GM21619 (cell line): Measurements from ENCODE around the gene STXBP1.

Source experiments
- ATAC-seq: cut with Tn5 transposase; IDR thresholded peaks from one replicate; pipeline ENCODE4 v1.9.1; 2021; ENCODE audit not compliant: unreplicated experiment

Gene STXBP1

DNA sequence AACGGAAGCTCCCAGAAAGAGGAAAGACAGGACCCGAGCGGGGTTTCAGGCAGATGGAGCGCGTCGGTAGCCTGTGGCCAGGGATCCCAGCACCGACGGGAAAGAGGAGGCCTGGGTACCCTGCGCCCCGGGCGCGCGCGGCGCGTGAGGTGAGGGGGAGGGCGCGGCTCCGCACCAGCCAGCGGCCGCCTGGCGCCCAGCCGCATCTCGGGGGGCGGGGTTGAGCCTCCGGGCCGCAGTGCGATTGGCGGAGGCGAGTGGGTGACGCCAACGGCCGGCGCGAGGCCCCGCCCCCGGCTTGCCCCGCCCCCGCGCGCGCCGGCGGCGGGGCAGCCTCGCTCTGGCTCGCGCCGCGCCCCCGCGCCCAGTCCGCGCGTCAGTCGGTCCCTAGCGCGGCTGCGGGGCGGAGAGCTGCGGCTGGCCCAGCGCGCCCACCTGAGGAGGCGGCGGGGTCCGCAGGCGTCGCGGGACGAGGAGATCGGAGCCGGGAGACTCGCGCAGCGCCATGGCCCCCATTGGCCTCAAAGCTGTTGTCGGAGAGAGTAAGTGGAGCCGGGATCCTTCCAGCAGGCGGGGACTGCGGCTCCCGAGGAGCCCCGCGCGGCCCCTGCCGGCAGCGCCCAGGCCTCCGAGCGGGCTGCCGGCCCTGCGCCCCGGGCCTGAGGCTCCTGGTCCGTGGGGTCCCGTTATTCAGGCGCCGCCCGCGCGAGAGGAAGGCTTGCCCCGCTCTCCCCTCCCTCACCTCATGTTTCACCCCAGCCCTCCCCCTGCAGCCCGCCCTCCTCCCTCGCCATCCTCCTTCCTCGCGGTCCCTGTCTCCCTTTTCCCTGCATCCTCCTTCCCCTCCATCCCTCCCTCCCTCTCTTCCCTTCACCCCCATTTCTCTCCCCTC, at the start of gene STXBP1:
STXBP1 (plus strand) TSS at position 379 of the 892 bp plus-strand sequence; CDS start at position 506, 127 bp downstream.
- peak; percentile 80 for ATAC-seq

DNA sequence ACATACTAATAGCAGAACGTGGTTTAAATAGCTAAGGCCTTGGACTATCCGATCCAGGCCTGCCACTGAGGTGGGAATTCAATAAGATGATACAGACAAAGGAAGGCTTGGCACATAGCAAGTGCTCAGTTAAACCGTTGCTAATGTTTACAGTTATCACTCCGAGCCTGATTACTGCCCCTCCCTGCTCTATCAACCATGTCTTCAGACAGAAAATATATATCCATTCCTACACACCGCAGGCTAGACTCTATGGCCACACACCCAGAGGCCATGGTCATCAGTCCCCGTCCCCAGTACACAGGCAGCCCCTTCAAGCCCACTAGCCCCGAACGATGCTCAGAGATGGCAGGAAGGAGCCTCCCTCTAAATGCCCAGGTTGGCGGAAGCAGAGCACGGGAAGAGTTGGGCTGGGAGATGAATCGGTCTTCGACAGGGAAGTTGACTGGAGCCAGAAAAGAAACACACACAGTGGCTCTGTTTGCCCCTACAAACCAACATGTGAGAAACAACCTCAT, 49.7 kb upstream of the STXBP1 start:
- ATAC-seq = no peak

GRCh38 chr9:127562841-127563401, 49.2 kb upstream of the STXBP1 start:
- ATAC-seq = no peak

DNA sequence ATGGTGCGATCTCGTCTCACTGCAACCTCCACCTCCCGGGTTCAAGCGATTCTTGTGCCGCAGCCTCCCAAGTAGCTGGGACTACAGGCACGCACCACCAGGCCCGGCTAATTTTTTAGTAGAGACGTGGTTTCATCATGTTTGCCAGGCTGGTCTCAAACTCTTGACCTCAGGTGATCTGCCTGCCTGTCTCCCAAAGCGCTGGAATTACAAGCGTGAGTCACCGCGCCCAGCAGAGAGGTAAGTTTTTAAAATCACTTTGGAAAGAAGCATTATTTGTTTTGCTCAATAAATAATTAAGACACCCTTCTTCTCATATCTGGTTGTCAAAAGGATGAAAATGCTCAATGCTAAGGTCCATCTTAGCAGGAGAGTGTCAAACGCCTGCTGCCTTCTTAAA, 48.5 kb upstream of the STXBP1 start:
- ATAC-seq = no peak

- ATAC-seq = no peak
These were observed 46.8 kb upstream of the STXBP1 start for GRCh38 chr9:127565231-127565630.

- no peak for ATAC-seq
These were observed 45.6 kb upstream of the STXBP1 start for GRCh38 chr9:127566351-127567001.

DNA sequence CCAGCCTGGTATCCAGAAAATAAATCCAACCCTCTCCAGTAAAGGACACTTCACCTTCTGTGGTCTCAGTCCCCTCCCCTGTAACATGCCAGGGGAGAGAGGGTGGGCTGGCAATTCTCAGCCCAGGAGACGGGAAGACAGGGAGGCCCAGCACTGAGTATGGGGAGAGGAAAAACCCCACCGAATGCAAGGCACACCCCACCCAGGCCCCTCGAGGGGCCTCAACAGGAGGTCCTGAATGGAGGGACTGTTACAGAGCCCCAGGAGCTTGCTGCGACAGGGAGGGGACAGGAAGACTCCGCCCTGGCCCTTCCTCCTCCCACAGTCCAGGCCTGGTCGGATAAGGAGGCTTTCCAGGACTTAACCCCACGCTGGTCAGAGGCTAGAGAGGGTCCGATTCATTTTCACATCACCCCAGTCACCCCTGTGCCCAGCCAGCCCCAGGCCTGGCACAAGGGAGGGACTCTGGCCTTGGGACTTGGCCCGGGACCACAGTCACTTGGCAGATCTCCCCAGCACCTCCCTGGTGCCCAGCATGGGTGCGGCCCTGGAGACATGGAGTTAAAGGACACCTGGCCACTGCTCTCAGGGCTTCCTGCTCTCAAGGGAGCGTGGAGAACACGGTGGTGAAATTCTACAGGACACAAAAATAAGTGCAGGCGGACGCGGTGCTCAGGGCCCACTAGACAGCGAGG, 44.9 kb upstream of the STXBP1 start:
- ATAC-seq = no peak

DNA sequence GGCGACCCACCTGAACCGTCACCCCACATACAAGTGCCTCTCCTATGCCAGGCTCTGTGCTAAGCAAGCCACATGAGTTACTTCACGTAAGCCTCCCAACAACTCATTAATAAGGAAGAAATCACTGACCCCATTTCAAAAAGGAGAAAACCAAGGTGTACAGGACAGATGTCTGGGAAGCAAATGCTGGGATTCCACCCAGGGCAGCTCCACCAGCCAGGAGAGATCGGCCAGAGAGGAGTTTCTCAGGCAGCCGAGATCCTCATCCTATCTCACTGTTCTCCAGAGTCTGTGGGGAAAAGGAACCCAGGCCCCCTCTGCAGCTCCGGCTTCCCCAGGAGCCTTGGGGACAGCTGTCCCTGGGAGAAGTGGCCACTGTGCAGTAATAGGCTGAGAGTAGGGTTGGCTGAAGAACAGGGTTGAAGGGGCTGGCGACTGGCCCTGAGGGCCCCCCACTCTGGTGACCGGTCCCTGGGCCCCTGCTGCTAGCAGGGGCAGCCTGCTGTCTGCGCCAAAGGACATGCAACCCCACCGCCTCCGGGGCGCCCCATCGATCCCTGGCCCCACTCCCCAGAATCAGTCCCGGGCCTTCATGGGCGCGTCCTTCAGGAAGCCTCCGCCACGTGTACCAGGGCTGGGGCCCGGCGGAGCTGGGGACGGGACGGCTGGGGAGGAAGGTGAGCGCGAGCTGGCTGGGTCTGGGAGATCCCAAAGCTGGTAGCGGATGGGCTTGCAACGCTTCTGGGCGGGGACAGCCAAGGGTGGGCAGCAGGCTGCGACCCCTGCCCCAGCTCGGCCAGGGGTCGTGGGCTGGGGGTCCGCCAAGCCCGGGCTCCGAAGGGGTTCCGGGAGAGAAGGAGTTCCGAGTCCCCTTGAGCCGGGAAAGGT, 44.1 kb upstream of the STXBP1 start:
- no peak for ATAC-seq

DNA sequence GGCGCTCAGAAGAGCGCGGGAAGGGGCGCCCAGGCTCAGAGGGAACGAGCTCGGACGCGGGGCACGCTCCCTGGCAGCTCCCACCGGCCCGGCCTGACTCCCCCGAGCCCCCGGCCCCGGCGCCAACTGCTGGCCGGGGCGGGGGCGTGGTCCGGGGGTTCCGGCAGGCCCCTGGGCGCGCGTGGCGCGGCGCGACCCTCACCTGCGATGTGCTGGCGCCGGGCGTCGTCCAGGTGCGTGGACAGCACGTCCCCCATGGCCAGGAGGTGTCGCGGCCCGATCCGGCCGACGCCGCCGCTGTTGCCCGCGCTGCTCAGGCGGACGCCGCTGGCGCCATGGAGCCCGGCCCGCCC, 43.5 kb upstream of the STXBP1 start:
- peak; percentile 26 for ATAC-seq

DNA sequence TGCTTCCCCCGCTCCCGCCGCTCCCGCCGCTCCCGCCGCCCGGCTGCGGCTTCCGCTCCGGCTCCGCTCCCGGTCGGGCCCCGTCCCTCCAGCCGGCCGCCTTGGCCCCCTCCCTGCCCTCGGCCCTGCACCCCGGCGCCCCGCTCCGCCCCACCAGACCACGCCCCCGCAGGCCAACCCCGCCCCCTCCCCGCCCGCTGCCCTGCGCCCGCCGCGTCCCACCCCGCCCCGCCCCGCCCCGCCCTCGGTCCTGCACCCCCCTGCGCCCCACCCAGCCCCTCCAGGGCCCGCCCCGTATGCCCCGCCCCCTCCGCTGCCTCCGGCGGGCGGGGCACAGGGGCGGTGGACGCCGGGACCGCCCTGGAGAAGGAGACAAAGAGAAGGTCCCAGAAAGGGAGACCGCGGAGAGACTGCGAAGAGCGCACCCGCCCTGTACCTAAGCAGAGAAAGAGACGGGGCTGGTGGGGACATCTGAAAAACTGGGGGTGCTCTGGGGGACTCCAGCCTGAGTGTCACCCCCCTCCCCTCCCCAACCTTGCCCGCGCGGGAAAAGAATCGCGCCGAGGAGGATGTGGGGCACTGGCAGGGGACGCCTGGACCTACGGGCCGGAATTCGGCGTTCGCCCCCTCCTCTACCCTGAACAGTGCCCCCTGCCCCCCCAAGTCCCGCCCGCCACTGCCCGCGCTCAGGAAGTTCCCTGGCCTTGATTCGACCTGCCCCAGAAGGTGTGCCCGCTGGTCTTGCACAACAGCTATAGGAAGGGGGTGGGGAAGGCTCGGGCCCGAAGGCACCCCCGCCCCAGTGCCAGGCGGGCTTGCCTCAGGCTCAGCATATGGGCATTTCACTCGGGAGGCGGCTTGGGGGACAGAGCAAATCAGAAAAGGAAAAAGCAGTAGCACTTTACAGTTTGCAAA, 42.8 kb upstream of the STXBP1 start:
- ATAC-seq = peak; percentile 51

DNA sequence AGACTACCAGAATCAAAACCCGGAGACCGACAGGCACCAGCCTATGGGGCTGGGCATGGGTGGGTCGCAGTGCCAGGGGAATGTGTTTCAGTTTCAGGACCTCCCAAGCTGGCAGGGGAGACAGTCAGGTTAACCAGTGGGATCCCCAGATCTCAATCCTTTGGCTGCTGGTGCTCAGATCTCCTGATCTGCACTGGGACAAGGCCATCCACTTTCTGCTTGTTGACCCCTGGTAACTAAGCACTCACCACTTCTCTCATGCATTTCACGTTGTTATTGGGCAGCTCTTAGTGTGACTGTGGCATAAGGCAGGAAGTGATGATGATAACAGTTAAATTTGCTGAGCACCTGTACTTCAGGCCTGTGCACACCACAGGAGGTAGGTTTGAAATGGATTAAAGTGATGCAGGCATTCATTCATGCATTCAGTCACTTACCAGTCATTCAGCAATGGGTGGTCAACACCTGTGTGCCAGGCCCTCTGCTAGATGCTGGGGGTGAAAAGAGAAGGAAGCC, 42.1 kb upstream of the STXBP1 start:
- no peak for ATAC-seq

- no peak for ATAC-seq
These were observed 41.5 kb upstream of the STXBP1 start for GRCh38 chr9:127570533-127571111.

- no peak for ATAC-seq
These were observed 40.1 kb upstream of the STXBP1 start for GRCh38 chr9:127571971-127572370.

GRCh38 chr9:127572961-127573721, 38.9 kb upstream of the STXBP1 start:
- ATAC-seq = no peak

DNA sequence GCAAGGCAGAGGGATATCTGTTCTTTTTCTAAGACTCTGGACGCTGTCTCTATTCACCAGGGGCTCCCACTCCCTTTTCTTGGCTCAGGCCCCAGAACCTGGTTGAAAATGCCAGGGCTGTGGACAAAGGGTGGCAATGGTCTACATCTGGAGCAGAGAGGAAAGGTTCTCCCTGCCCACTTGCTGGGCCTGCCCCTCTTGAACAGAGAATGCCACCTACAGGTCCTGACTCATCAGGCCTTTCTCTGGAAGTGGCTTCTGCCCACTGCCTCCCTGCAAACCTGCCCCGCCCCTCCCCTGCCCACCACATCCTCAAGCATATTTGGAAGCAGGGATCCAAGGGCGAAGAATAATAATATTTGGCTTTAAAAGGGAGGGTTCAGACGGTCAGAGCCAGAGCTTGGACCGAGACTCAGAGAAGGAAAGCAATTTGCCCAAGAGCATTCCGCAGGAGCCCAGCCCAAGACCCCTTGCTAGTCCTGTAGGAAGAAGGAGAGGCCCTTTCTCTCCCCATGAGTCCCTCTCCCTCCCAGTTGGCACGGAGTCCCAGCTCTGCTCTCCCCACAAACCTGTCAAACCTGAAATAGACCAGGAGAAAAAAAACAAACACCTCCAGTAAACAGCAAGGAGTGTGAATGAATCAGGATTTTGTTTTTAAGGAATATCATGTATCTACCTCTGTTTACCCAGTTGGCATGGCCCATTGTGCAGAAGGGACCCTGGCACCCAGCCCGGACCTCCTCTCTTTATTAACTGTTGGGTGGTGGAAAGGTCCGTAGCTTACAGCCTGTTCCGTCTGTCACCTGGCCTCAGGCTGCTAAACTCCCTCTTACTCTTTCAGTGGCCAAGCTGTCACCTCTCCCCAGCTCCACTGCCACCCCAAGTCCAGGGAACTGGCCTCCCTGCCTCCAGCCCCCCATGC, 37.7 kb upstream of the STXBP1 start:
- ATAC-seq = no peak

GRCh38 chr9:127575875-127576778, 36.0 kb upstream of the STXBP1 start:
- no peak for ATAC-seq
